HUDEP-2 (cell line): Measurements from ENCODE around the gene PTPN12.
"Not testable (repeated sequence)": the region's sequence is repeated elsewhere in the genome, so short reads cannot be mapped to it uniquely, and the experiment has no call there.

Experiments used
- DNase-seq, 76 experiments: peaks; one replicate each; lab custom pipeline; 2025; ENCODE audit not compliant: unreplicated experiment in 76 of 76; lab: John Stamatoyannopoulos, UW

Gene PTPN12

GRCh38 chr7:77575187-77575586 is 38.1 kb downstream of the PTPN12 start:
- no peak for DNase-seq

- DNase-seq, result no peak
Measured at GRCh38 chr7:77576856-77577255, 39.8 kb downstream of the PTPN12 start.

GRCh38 chr7:77579797-77580196 is 42.7 kb downstream of the PTPN12 start:
- no peak for DNase-seq

GRCh38 chr7:77580762-77581350 is 43.8 kb downstream of the PTPN12 start:
- DNase-seq, result no peak

- no peak for DNase-seq
Measured at GRCh38 chr7:77587272-77587671, 50.2 kb downstream of the PTPN12 start.

- no peak for DNase-seq
Measured at GRCh38 chr7:77600952-77601351, 63.9 kb downstream of the PTPN12 start.

- DNase-seq, result no peak
Measured at GRCh38 chr7:77606562-77606961, 69.5 kb downstream of the PTPN12 start.

GRCh38 chr7:77619314-77619713 is 82.2 kb downstream of the PTPN12 start:
- DNase-seq, result no peak

GRCh38 chr7:77626586-77627308 is 89.7 kb downstream of the PTPN12 start:
- DNase-seq, result no peak

GRCh38 chr7:77627309-77627676 is 90.2 kb downstream of the PTPN12 start:
- DNase-seq, result peak in 1 of 76 experiments; percentile 14

GRCh38 chr7:77629797-77630196 is 92.7 kb downstream of the PTPN12 start:
- DNase-seq, result no peak

GRCh38 chr7:77631820-77632219 is 94.7 kb downstream of the PTPN12 start:
- no peak for DNase-seq

GRCh38 chr7:77644774-77645173 is 107.7 kb downstream of the PTPN12 start:
- DNase-seq, result no peak

- no peak for DNase-seq
Measured at GRCh38 chr7:77648742-77649338, 111.7 kb downstream of the PTPN12 start.

- DNase-seq, result no peak
Measured at GRCh38 chr7:77649716-77650349, 112.7 kb downstream of the PTPN12 start.

GRCh38 chr7:77651575-77652162 is 114.6 kb downstream of the PTPN12 start:
- DNase-seq, result peak in 33 of 76 experiments; percentile 1 to 65 (median 25)

GRCh38 chr7:77652826-77653225 is 115.7 kb downstream of the PTPN12 start:
- not testable (repeated sequence) for DNase-seq

GRCh38 chr7:77653572-77653971 is 116.5 kb downstream of the PTPN12 start:
- DNase-seq, result no peak

GRCh38 chr7:77655356-77655755 is 118.3 kb downstream of the PTPN12 start:
- no peak for DNase-seq

- no peak for DNase-seq
Measured at GRCh38 chr7:77655836-77656455, 118.9 kb downstream of the PTPN12 start.
